CD1c-positive myeloid dendritic cell (primary cell): ENCODE data around the gene HOXD12.

ENCODE experiments used
- DNase-seq: peaks from one replicate; pipeline ENCODE4 v3.0.0-alpha.2; 2016; ENCODE audit errors: extremely low spot score

HOXD12 gene

DNA sequence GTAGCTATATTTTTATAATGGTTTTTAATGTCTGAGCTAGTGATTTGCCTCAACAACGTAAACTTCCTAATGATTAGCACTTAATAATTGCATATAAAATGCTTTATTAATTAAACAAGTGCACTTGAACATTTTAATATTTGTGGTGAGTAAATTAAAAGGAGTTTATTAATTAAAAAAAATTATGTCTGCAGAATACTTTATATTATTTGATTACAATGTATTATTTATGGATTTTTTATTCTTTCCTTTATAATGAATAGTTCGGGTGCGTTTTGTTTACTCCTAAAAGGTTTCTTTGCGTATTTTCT, 32.2 kb downstream of the HOXD12 start:
- no peak for DNase-seq

DNA sequence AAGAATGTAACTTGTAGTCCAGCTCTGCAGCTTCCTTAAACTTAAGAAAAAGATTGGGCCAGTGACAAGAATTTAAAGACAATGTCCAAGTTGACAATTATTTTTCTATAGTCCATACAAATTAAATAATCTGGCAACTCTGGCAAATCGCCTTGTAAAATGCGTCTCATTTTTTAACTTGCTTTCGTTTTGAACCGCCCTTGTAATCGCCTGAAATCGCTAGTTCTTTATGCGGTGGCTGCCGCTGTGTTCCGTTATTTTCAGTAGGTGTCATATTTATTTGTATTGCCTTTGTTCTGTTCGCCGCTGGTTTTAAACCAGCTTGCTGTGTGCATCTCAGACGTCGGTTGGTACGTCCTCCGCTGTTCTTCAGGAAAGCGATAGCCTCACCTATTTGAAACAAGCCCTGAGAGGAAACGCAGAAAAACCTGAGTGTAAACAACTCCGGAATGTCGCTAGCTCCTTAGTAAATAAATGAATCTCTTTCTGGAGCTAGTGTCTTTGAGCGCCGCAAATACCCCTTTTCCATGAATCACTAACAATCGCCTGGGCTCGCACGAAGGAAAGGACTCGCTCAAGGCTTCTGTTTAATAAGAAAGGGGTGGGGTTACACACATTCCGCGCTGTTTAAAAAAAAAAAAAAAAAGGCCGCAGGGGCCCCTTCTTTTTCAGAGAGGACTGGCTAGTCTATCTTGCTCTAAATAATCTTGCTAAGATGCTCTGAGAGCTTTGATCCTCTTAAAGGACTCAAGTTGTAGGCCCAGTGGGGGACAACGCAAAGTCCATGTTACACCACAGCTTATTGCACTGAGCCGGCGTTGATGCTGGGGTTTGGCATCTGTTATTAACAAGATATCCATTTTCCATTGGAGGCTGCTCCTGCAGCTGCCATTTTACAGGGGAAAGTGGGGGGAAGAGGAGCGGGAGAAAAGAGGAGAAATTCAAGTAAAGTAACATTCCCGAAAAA, 32.9 kb downstream of the HOXD12 start:
- peak; percentile 34 for DNase-seq

DNA sequence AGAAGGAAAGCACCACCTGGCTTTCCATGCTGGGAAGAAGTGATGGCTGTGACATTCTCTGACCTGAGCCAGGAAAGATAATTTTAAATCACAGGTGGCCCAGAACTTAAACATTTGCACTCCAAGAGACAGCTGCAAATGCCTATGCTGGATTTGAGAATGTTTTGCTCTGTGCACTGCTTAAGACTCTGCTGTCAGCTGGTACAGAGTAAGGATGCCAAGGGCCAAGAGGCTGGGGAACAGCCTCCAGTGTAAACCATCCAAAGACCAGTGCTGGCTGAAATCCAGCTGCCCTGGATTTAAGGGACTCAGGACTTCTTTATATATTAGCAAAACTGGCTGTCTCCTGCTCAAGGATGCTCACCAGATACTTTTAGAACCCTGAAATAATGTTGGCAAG, 33.8 kb downstream of the HOXD12 start:
- DNase-seq, result no peak

DNA sequence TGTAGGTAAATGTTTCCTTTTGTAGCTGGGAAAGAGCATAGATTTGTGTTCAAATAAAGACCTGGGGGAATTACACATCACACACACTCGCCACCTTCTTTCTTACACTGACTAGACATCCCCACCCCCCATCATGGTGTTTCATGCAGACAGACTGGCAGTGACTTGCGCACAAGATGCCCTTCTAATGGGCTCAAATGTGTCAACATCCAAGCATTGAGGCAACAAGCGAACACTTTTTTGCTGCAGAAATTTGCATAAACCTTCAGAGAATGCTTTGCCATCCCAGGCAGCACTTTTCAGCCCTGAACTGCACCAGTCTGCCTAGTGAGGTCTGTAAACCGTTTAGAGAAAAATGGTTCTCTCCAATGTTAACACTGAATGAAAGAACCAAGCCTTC, 34.4 kb downstream of the HOXD12 start:
- DNase-seq, result no peak

DNA sequence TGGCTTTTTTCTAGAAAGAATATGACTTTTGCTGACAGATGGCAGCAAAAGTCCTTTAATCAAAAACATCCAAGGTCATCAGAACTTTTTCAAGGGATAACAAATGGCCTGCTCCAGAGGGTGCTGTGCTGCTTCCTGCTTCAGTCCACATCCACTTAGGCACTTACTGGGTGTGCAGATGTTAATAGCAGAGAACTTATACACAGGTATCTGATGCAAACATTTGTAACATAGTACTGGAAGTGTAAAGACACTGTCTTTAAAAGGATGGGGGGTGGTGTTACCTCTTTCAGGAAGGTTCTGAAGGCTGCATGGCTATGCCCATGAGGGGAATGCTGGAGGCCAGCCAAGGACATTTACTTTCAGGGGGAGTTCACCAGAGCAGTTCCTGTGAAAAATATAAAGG, 35.4 kb downstream of the HOXD12 start:
- DNase-seq, result no peak

DNA sequence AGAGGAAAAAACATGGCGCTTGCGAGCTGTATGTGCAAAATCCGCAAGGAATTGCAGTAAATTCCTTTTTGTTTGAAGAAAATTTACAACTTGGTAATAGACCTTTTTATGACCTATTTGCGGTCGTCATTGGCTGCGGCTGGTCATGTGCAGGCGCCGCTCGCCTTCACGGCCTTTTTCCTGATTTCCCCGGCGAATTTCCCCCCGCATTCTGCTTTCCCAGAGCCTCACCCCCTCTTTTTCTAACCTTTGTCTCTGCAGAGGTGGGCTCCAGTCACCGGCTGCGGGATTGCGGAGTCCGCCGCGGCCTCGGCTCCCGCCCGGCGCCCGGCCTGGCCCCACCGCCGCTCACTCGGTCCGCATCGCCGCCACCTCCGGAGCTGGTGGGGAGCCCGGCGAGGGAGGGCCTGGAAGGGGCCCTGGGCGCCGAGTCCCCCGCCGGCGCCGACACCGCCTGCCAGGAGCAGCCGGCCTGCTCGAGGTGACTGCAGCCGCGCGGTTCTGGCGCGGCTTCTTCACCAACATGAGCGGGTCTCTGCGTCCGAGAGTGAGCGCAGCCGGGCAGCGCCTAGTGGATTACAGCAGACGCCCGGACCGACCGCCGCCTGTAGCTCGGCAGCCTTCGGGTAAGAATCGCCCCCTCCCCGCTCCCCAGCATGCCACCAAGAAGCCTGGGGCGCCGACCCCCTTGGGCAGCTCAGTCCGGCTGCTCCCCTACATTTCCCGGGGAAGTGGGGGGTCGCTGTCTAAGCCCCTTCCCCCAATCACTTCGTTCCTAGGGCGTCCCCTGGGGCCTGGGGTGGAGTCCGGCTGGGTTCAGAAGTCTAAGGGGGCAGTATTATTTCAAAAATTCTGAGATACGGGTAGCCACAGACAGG, 37.0 kb downstream of the HOXD12 start:
- DNase-seq, result no peak

DNA sequence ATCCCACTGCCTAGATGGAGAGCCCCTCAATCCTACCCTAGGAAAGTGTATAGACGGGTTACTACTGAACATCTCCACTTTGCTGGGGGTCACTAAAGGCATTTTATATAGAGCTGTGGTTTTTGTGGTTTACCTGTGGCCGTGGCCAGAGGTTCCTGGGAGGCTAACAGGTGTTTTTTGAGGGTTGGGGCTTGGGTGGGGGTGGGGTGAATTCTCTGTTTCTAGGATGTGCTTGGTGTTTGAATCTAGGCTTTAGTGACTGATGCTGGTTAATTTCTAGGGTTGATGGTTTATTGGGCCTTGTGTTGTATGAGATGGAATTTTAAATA, 37.6 kb downstream of the HOXD12 start:
- no peak for DNase-seq

DNA sequence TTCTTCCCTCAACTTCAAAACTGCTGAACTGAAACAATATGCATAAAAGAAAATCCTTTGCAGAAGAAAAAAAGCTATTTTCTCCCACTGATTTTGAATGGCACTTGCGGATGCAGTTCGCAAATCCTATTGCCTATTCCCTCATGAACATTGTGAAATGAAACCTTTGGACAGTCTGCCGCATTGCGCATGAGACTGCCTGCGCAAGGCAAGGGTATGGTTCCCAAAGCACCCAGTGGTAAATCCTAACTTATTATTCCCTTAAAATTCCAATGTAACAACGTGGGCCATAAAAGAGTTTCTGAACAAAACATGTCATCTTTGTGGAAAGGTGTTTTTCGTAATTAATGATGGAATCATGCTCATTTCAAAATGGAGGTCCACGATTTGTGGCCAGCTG, 38.3 kb downstream of the HOXD12 start:
- DNase-seq, result no peak

DNA sequence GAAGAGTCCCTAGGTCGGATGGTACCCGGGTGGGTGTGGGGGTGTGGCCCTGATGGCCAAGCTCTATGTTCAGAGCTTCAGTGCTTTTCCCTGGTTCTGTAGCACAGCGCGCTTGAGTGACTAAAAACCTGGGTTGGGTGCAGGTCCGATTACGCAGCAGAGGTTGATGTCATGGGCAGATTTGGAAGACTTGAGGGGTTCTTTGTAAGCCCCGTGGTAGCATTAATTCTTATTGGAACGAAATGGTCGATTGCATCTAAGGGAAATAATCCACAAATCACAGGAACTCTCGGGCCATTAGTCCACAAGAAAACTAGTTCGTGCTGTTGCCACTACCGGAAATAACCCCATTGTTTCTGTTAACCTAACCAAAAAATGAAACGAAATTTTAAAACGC, 38.9 kb downstream of the HOXD12 start:
- no peak for DNase-seq

DNA sequence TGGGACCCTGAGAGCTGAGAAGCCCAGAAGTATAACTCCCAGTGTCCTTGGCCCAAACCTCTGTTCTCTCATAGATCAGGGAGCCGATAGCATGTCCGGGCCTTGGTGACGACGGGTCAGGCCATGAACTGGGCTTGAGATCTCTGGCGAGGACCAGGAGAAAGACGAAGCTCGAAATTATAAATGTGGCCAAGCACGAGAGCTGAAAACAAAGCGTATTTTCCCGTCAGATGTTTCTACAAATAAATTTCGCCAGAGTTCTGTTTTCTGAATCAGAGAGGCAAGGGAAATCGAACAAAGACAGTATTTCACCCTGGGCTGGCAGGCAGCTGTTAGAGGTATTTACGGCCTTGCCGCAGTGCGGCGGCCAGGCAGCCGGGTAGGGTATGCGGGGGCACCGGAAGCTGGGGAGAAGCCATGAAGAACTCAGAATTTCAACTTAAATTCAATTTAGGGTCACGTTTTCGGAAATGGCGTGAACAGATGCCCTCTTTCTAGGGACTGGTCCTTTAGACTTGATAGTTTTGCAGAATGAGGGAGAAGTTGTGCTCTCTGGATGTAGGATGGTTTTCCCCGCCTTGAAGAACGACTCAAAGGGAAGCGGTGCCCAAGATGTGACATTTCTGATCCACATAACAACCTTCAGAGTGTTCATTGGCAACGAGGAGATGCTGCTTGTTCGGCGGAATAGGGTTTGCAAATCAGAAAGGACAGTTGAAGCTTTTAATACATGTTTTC, 39.5 kb downstream of the HOXD12 start:
- DNase-seq, result no peak

DNA sequence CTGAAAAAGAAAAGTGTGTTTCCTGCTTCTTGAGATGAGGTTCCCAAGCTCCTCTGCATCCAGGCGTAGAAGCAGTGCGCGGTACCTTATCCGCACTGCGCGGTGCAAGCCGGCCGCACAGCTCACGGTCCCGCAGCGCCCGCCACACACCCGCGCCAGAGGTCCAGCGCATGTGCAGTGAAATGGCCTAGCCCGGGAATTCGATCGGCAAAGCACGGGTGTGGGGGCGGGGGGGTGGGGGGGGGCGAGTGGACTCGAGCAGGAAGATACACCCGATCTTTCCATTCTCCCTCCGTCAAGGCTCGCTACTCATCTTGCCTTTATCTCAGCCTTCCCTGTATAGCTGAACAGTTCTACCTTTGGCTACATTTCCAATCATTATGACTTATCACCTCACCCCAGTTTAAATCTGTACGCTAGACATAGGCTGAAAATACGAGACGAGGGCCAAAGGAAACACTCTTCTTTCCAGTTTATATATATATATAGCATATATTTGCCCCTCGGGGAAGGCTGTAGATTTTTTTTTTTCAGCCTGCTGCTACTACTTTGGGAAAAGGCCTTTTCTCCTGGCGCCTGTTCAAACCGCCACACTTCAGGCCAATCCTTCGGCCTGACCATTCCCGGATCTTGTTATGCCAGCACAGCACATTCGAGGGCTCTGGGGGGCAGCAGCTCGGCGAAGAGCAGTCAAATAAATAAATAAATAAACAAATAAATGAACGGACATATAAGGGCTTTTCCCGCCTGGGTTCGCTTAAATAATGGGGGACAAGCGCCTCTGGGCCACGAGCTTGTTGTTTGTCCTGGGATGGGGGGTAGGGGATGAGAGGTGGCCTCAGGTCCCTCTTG, 40.3 kb downstream of the HOXD12 start:
- DNase-seq, result no peak

DNA sequence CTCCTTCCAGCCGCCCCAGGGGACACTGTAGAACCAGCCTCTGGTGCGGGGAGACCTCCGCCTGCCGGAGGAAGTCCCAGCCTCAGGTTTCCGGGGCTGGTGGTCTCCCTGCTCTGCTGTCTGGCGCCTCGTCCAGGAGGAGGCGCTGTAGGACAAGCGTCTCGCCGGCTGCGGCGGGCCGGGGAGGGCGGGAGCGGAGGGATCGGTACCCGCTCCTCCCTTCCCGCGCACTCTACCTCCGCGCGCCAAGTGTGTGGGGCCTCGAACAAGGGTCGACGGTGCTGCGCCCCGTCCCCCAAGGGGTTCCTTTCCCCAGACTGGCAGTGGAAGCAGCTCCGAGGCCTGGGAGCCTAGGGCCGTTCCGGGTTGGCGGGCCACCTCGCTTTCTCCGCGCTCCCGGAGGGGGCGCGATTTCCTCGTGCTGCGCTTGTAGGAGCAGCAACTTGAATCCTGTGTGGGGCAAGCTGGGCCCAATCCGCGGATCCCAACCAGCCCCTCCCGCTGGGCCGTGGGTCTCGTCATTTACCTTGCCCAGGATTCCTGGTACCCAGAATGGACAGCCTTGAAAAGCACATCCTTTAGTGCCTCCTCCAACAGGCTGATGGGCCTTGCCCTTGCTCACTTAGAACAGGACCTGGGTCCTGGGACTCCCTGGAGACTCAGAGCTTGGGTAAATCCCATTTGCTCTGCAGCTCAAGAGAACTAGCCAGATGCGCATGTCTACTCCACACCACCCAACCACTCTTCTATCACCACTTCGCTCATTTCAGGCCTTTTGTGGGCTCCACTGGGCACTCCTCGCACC, 41.1 kb downstream of the HOXD12 start:
- DNase-seq, result peak; percentile 70

DNA sequence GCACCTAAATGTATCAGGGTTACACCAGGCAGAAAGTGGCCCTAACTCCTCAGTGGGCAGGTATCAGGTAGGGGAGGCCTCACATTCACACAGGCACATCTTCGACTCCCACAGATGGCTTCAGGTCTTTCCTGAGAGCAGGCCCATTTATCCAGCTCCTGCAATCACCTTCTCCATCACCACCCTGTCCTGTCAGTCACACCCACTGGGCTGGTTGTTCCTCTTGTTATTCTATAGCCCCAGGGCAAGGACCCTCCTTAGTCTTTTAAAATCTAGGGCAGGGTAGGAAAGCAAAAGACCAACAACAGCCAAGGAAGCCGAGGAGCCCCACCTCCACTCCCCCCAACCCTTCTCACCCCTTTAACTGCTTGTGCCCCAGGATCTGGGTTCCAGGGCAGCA, 42.7 kb downstream of the HOXD12 start:
- DNase-seq, result no peak

DNA sequence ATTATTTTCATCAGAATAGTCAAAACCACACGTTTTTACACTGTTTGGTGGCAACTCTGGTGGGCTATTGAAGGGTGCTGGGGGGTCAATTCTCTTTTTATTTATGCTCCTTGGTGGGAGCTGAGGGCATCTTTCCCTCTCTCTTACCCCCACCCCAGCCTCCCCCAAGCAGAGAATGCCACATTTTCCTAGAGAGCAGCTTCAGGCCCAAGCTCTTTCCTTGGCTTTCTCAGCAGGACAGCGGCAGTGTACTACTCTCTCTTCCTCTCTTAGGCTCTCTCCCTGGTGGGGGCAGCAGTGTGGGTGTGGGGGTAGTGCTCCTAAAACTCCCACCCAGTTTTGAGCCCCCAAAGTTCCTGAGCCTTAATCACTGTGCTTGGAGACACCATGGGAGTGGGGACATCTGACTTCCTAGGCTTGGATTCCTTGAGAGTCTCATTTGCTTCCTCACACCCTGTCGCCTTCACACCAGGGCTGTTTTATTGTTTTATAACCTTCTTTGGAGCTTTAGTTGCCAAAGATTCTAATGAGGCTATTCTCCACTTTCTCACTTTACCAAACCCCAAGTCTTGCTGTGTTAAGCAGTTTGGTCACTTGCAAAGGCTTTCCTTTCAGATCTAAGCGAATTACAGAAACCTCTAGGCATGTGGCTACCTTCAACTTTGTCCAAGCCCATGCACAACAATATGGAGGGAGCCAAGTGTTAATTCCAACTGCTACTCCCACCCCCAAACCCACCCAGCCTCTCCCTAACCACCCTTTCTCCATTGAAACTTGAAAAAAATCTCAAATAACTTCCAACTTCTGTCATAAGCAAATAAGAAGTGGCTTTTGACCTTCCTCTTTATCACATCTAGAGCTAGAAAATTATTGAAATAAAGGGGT, 45.7 kb downstream of the HOXD12 start:
- DNase-seq, result no peak

DNA sequence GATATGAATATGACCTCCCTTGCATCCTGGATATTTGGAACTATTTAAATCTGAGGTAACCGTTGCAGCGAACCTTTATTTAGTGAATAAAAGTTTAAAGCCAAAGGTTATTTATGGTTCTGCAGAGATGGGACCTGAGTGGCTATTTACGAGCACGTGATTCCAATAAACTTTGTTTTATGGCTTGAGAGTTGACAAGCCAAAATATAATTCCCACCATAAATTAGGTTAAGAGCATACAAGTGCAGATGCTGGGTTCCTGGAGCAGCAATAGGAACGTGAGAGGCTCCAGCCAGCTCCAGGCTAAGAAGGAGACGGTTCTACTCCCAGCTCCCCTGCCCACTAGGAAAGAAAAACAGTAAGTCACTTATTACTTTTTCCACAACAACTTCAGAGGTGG, 46.5 kb downstream of the HOXD12 start:
- no peak for DNase-seq

DNA sequence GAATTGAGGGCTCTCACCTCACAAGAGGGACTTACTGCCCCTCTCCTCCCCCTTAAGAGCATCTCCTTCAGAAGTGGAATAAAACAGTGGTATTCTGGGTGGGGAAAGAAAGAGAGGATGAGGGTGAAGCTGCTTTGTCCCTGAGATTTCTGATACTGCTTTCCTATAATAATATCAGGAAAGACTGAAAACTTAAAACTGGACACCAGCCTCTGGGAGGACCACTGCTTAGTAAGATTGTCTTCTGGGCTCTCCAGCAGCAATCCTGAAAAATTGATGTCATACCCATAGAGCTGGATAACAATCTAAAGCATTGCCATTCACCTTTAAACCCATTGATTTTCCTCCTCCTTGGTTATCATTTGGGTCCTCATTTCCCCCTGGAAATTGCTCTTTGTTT, 47.0 kb downstream of the HOXD12 start:
- DNase-seq, result no peak

DNA sequence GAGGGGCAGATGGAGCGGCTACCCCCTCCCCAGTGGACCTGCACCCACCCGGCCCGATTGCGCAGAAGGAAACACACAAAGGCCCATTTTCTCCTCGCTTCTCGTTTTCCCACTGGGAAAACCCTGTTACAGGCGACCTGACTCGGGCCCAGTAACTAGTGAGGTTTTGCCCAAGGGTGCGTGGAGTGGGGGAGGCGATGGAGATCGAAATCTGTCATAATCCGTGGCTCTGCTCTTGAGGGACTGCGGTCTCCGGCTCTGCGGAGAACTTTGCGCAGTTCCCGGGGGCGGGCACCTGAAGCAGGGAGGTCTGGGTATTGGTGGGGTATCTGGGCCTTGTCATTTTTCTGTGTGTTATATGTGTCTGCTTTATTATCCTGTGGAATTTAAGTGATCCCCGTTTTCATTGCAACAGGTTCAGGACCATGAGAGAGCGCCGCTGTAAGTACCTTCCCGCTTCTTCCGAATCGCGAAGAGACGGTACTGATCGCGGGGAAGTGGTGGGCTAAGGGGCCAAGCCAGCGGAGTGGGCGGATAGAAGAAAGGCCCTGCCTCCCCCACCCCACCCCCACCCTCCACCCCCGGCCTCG, 47.7 kb downstream of the HOXD12 start:
- DNase-seq, result no peak

DNA sequence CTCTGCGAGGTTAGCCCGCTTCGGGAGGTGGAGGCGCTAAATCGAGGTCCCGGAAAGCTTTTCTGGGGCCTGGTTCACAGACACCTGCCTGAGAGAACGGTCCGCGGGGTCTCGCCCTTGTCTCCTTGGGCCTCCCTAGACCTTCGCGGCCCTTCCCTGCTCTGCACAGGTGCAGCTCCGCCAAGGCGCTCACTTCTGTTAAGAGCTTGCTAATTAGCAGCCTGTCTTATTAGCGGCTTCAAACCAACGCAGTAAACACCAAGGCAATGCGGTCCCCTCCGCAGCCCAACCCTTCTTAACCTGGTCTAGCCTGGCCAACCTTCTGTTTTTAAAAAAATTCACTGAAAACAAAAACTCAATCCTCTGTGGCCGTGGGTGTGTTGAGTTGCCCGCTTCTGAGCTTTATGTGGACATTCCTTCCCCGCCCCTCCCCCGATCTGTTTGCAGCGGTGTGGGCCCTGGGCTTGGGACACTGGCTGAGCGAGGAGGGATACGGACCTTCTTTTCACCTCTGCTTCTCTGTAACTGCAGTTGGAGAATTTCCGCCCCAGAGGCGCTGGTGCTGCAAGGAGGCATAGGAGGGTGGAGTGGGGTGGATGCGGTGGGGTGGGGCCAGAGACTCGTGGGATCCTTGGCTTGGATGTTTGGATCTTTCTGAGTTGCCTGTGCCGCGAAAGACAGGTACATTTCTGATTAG, 48.4 kb downstream of the HOXD12 start:
- no peak for DNase-seq
